CD8-positive, alpha-beta memory T cell (primary cell): ENCODE data around the gene SLC6A7. TPM values are rescaled to one million over a fixed set of nuclear protein-coding genes. Genes with fewer than 3 reads are reported as not detected.

ENCODE experiments used
- CTCF ChIA-PET: fragments of 350-600 bp; sonication (Branson Sonifier 250); formaldehyde crosslinking; loops from one replicate; lab custom pipeline; 2021; ENCODE audit warnings: antibody characterized with exemption; lab: Charles Lee
- POLR2A ChIA-PET: fragments of 350-600 bp; sonication (Branson Sonifier 250); formaldehyde crosslinking; loops from one replicate; lab custom pipeline; 2021; ENCODE audit warnings: antibody characterized with exemption; lab: Charles Lee
- DNase-seq, 5 donors: peaks; one replicate each; pipeline versions ENCODE4 v3.0.0 to v3.0.0-alpha.2; 2020 to 2022; ENCODE audit warnings: mixed read lengths in 1 of 5
- H3K27ac ChIP-seq: one replicate; pipeline ENCODE4 v1.7.0; 2013; ENCODE audit warnings: low read depth, mild to moderate bottlenecking, low read length, moderate library complexity
- H3K27me3 ChIP-seq: 2 replicates; pipeline ENCODE4 v1.7.0; 2013; ENCODE audit warnings: low read length, mild to moderate bottlenecking; ENCODE audit not compliant: insufficient read depth, poor library complexity, severe bottlenecking
- H3K36me3 ChIP-seq: 2 replicates; pipeline ENCODE4 v1.7.0; 2013; ENCODE audit warnings: mild to moderate bottlenecking, low read length, moderate library complexity; ENCODE audit not compliant: insufficient read depth
- H3K4me1 ChIP-seq: 2 replicates; pipeline ENCODE4 v1.7.0; 2013; ENCODE audit warnings: mild to moderate bottlenecking, low read length, moderate library complexity; ENCODE audit not compliant: insufficient read depth
- H3K4me3 ChIP-seq: 2 replicates; pipeline ENCODE4 v1.7.0; 2013; ENCODE audit warnings: mild to moderate bottlenecking, low read length
- H3K9me3 ChIP-seq: 2 replicates; pipeline ENCODE4 v1.7.0; 2013; ENCODE audit warnings: mild to moderate bottlenecking, low read length
- H3K27ac Mint-ChIP-seq, 8 donors: one replicate each; pipeline ENCODE4 v1.8.0; 2020 to 2021; ENCODE audit warnings: mixed read lengths in 8 of 8, mild to moderate bottlenecking in 6 of 8, inconsistent platforms in 3 of 8, moderate library complexity in 3 of 8
- H3K27me3 Mint-ChIP-seq, 2 donors: one replicate each; pipeline ENCODE4 v1.8.0; 2020 to 2021; ENCODE audit warnings: mixed read lengths in 2 of 2, mild to moderate bottlenecking in 1 of 2, moderate library complexity in 1 of 2
- H3K36me3 Mint-ChIP-seq, 3 donors: one replicate each; pipeline ENCODE4 v1.8.0; 2020 to 2021; ENCODE audit warnings: mixed read lengths in 3 of 3, inconsistent platforms in 1 of 3, mild to moderate bottlenecking in 1 of 3
- H3K4me1 Mint-ChIP-seq, 3 donors: one replicate each; pipeline ENCODE4 v1.8.0; 2020 to 2021; ENCODE audit warnings: mixed read lengths in 3 of 3, inconsistent platforms in 1 of 3, mild to moderate bottlenecking in 1 of 3
- H3K4me3 Mint-ChIP-seq, 7 donors: one replicate each; pipeline ENCODE4 v1.8.0; 2020 to 2021; ENCODE audit warnings: mixed read lengths in 7 of 7, mild to moderate bottlenecking in 6 of 7, moderate library complexity in 4 of 7, inconsistent platforms in 2 of 7
- H3K9me3 Mint-ChIP-seq, 5 donors: one replicate each; pipeline ENCODE4 v1.8.0; 2020 to 2022; ENCODE audit warnings: mixed read lengths in 5 of 5, mild to moderate bottlenecking in 3 of 5, moderate library complexity in 2 of 5, inconsistent platforms in 1 of 5
- polyA plus RNA-seq: library from polyadenylated mRNA; unstranded; fragments of 300-500 nt; fragmentation: Illumina TruSeq; gene quantifications from one replicate; pipeline ENCODE4 v1.2.3, GENCODE V29; 2021
- total RNA-seq, 2 experiments: library from RNA; stranded (reverse); gene quantifications; one replicate each; pipeline ENCODE4 v1.2.3, GENCODE V29; 2021

SLC6A7 gene
- total and polyA plus RNA-seq, 3 experiments from 2014 or later, result not detected

- no peak overlapping the region for H3K4me3 Mint-ChIP-seq
- H3K36me3 Mint-ChIP-seq, result no peaks in the 10 kb centered on the region
- DNase-seq, result no peak
- H3K4me1 Mint-ChIP-seq, result peaks cover 6 to 10% (median 7%) of the 10 kb centered on the region in 3 donors
- H3K36me3 ChIP-seq, result no peaks in the 10 kb centered on the region
- H3K9me3 ChIP-seq, result no peaks in the 10 kb centered on the region
- H3K4me3 ChIP-seq, result no peak overlapping the region
- H3K27ac Mint-ChIP-seq, result no peak overlapping the region
- H3K27ac ChIP-seq, result no peak overlapping the region
- no peaks in the 10 kb centered on the region for H3K9me3 Mint-ChIP-seq
- no peaks in the 10 kb centered on the region for H3K27me3 ChIP-seq
- H3K27me3 Mint-ChIP-seq, result peaks cover 6 to 23% of the 10 kb centered on the region in 2 donors
- CTCF ChIA-PET, result no interaction called here
- POLR2A ChIA-PET, result no interaction called here
- H3K4me1 ChIP-seq, result peaks cover 6% of the 10 kb centered on the region
Observed at GRCh38 chr5:150153483-150153882, 36.4 kb upstream of the SLC6A7 start.

DNA sequence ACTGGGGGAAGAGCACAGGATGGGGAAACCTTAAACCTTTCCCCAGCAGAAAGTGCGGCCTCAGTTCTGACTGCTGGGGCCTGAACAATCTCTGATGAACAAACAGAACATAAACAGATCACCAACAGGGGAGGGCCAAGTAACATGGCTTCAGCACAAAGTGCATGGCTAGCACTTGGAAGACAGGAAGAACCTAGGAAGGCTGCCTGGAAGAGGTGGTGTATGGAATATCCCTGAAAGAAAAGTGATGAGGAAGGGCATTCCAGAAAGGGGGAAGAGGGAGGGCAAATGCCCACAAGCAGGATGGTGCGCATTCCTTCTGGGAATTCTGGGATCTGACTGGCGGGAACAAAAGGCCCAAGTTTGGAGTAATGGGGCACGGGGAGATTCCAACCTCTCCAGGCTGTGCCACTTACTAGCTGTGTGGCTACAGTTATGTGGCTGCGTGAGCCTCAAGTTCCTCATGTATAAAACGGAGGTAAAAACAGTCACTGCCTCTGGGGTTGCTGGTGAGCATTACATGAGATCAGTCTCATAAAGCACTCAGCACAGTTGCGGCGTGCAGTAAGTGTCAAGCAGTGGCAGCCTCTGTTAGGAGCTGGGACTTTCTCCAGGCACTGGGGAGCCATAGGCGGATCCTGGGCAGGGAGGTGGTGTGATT is 35.8 kb upstream of the SLC6A7 start:
- H3K4me3 Mint-ChIP-seq, result peak overlapping the region in 5 of 7 donors; percentile 10 to 82 (median 58)

GRCh38 chr5:150154618-150155128 is 35.2 kb upstream of the SLC6A7 start:
- Mint-ChIP-seq H3K27me3 (peaks cover 7 to 18% of the 10 kb centered on the region in 2 donors), H3K27ac (peak overlapping the region in 1 of 8 donors; percentile 31), H3K9me3 (no peaks in the 10 kb centered on the region), H3K4me1 (peaks cover 6 to 10% (median 7%) of the 10 kb centered on the region in 3 donors), H3K36me3 (no peaks in the 10 kb centered on the region), H3K4me3 (peak overlapping the region in 5 of 7 donors; percentile 23 to 84 (median 58))
- Histone ChIP-seq H3K27ac (no peak overlapping the region), H3K4me3 (no peak overlapping the region), H3K4me1 (peaks cover 6% of the 10 kb centered on the region), H3K27me3 (no peaks in the 10 kb centered on the region), H3K9me3 (no peaks in the 10 kb centered on the region), H3K36me3 (no peaks in the 10 kb centered on the region)
- ChIA-PET POLR2A (interaction anchor here (1.2 kb wide), 1 partner anchor 8 kb away, joined by 4 read pairs; no protein-coding TSS in a partner anchor), CTCF (no interaction called here)
- DNase-seq, result no peak

More for the DNA sequence above, 35.8 kb upstream of the SLC6A7 start:
- H3K27ac Mint-ChIP-seq, result peak overlapping the region in 1 of 8 donors; percentile 31
- H3K36me3 Mint-ChIP-seq, result no peaks in the 10 kb centered on the region
- Histone ChIP-seq H3K9me3 (no peaks in the 10 kb centered on the region), H3K27me3 (no peaks in the 10 kb centered on the region), H3K4me1 (peaks cover 6% of the 10 kb centered on the region), H3K4me3 (no peak overlapping the region), H3K36me3 (no peaks in the 10 kb centered on the region), H3K27ac (no peak overlapping the region)
- H3K27me3 Mint-ChIP-seq, result peaks cover 7 to 18% of the 10 kb centered on the region in 2 donors
- no peaks in the 10 kb centered on the region for H3K9me3 Mint-ChIP-seq
- H3K4me1 Mint-ChIP-seq, result peaks cover 6 to 10% (median 7%) of the 10 kb centered on the region in 3 donors
- ChIA-PET POLR2A (no interaction called here), CTCF (no interaction called here)
- no peak for DNase-seq

DNA sequence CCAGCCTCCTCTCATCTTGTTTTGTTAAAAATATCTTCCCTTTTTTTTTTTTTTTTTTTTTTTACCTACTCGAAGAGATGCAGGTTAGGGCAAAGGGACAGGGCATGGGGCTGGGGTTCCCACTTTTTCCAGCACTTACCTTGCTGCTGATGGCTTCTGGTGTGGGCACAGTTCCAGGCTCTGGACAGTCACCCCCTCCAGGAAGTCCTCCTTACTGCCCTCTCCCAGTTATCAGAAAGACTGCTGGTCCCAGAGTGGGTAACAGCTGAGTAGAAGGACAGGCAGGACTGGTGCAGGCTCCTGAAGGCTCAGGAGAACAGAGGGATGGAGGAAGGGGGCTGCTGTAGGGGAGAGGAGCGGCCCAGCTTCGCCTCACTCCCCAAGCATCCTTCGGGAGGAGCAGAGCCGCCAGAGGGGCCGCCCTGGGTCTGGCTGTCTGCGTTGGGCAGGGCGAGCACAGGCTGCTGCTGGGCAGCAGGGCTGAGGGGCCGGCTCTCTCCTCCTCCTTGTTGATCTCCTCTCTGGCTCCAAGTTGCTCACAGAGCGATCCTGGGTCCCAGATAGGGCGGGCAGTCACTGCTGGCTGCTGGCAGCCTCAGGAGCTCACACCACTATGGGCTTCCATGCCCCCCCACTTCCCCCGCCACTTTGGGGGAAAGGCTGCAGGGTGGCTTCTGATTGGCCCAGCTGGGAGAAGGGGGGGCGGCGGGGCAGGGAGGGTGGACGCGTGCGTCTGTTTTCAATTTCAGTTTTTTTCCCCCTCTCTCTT is 34.4 kb upstream of the SLC6A7 start, which contains the start of gene PDGFRB:
Gene PDGFRB (minus strand): TSS at position 588 of the 769 bp plus-strand sequence. CDS start 18,798 bp downstream, outside the sequence.
- ChIA-PET POLR2A (interaction anchor here (0.7 to 1.2 kb wide), 2 partner anchors 9 to 109 kb away, joined by 3 to 4 read pairs; no protein-coding TSS in a partner anchor), CTCF (no interaction called here)
- Histone ChIP-seq H3K36me3 (no peaks in the 10 kb centered on the region), H3K4me1 (peaks cover 6% of the 10 kb centered on the region), H3K27me3 (no peaks in the 10 kb centered on the region), H3K9me3 (no peaks in the 10 kb centered on the region), H3K4me3 (peak within 1 kb of the TSS; percentile 37), H3K27ac (no peak within 1 kb of the TSS)
- no peaks in the 10 kb centered on the region for H3K36me3 Mint-ChIP-seq
- peaks cover 6 to 18% of the 10 kb centered on the region in 2 donors for H3K27me3 Mint-ChIP-seq
- H3K9me3 Mint-ChIP-seq, result no peaks in the 10 kb centered on the region
- DNase-seq, result peak; percentile 34 to 74 (median 47)
- peaks cover 6 to 10% (median 7%) of the 10 kb centered on the region in 3 donors for H3K4me1 Mint-ChIP-seq
- peak within 1 kb of the TSS in 5 of 8 donors; percentile 14 to 79 (median 61) for H3K27ac Mint-ChIP-seq
- H3K4me3 Mint-ChIP-seq, result peak within 1 kb of the TSS; percentile 84 to 96 (median 87)

- Mint-ChIP-seq H3K27ac (peak overlapping the region in 5 of 8 donors; percentile 14 to 79 (median 61)), H3K4me1 (peaks cover 6 to 10% (median 7%) of the 10 kb centered on the region in 3 donors)
Observed at GRCh38 chr5:150156027-150156368, 33.9 kb upstream of the SLC6A7 start.

GRCh38 chr5:150156540-150156939 is 33.3 kb upstream of the SLC6A7 start:
- no peak overlapping the region for H3K27ac ChIP-seq
- peaks cover 6% of the 10 kb centered on the region for H3K4me1 ChIP-seq
- H3K27ac Mint-ChIP-seq, result peak overlapping the region in 1 of 8 donors; percentile 64
- ChIA-PET POLR2A (interaction anchor here (0.7 kb wide), 1 partner anchor 110 kb away, joined by 3 read pairs; no protein-coding TSS in a partner anchor), CTCF (interaction anchor here (0.6 kb wide), 1 partner anchor 62 kb away, joined by 3 read pairs; no protein-coding TSS in a partner anchor)
- peak overlapping the region; percentile 37 for H3K4me3 ChIP-seq
- peaks cover 8 to 15% of the 10 kb centered on the region in 2 donors for H3K27me3 Mint-ChIP-seq
- H3K4me3 Mint-ChIP-seq, result peak overlapping the region in 5 of 7 donors; percentile 84 to 96 (median 87)
- H3K36me3 ChIP-seq, result no peaks in the 10 kb centered on the region
- no peaks in the 10 kb centered on the region for H3K36me3 Mint-ChIP-seq
- peaks cover 6 to 10% (median 7%) of the 10 kb centered on the region in 3 donors for H3K4me1 Mint-ChIP-seq
- no peak for DNase-seq
- no peaks in the 10 kb centered on the region for H3K27me3 ChIP-seq
- no peaks in the 10 kb centered on the region for H3K9me3 ChIP-seq
- no peaks in the 10 kb centered on the region for H3K9me3 Mint-ChIP-seq

More at GRCh38 chr5:150156027-150156368, 33.9 kb upstream of the SLC6A7 start:
- Histone ChIP-seq H3K9me3 (no peaks in the 10 kb centered on the region), H3K4me3 (peak overlapping the region; percentile 37), H3K4me1 (peaks cover 6% of the 10 kb centered on the region), H3K27ac (no peak overlapping the region), H3K36me3 (no peaks in the 10 kb centered on the region), H3K27me3 (no peaks in the 10 kb centered on the region)
- H3K36me3 Mint-ChIP-seq, result no peaks in the 10 kb centered on the region
- DNase-seq, result no peak
- no peaks in the 10 kb centered on the region for H3K9me3 Mint-ChIP-seq
- peaks cover 6 to 15% of the 10 kb centered on the region in 2 donors for H3K27me3 Mint-ChIP-seq
- peak overlapping the region; percentile 84 to 96 (median 87) for H3K4me3 Mint-ChIP-seq
- ChIA-PET CTCF (no interaction called here), POLR2A (interaction anchor here (0.7 to 1.2 kb wide), 2 partner anchors 9 to 110 kb away, joined by 3 to 4 read pairs; no protein-coding TSS in a partner anchor)

GRCh38 chr5:150157168-150157567 is 32.7 kb upstream of the SLC6A7 start:
- Mint-ChIP-seq H3K27me3 (peaks cover 9 to 15% of the 10 kb centered on the region in 2 donors), H3K4me3 (peak overlapping the region in 3 of 7 donors; percentile 13 to 29 (median 19)), H3K27ac (peak overlapping the region in 1 of 8 donors; percentile 87), H3K9me3 (no peaks in the 10 kb centered on the region), H3K4me1 (peaks cover 6 to 10% (median 7%) of the 10 kb centered on the region in 3 donors), H3K36me3 (no peaks in the 10 kb centered on the region)
- no peak for DNase-seq
- Histone ChIP-seq H3K27me3 (no peaks in the 10 kb centered on the region), H3K4me1 (peaks cover 6% of the 10 kb centered on the region), H3K27ac (no peak overlapping the region), H3K36me3 (no peaks in the 10 kb centered on the region), H3K9me3 (no peaks in the 10 kb centered on the region), H3K4me3 (no peak overlapping the region)
- ChIA-PET CTCF (interaction anchor here (0.6 to 1.1 kb wide), 2 partner anchors 43 to 61 kb away, joined by 3 read pairs; no protein-coding TSS in a partner anchor), POLR2A (no interaction called here)
